GM15510 (cell line): Measurements from ENCODE around the gene RAB27B.

ENCODE experiments used
- POLR2A ChIP-seq: IDR thresholded peaks from 3 replicates; pipeline ENCODE4 v1.6.1; 2011; ENCODE audit warnings: borderline replicate concordance; ENCODE audit not compliant: insufficient read length; ENCODE audit errors: extremely low read depth

Gene RAB27B

GRCh38 chr18:54878159-54878622 is 49.9 kb downstream of the RAB27B start:
- TF ChIP-seq POLR2A, result no peak

GRCh38 chr18:54878659-54879358 is 50.5 kb downstream of the RAB27B start:
- no peak for TF ChIP-seq POLR2A

DNA sequence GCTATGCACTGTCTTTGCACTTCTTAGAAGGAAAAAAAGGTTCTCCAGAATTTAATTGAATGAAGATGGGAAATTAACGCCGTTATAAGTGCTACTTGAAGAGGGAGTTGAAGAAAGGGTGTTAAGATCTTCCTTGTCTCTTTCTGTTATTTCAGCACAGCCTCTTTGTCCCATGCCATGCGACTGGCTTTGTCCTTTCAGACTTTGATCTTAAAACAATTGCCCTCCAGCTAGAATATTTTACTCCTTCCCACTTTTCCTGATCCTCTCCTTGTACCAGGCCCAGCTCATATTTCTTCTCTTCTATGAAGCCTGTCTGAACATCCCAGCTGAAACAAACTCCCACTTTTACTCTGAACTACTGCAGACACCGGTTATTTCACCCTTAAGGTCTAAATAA is 51.4 kb downstream of the RAB27B start:
- TF ChIP-seq POLR2A, result no peak

GRCh38 chr18:54880395-54881105 is 52.3 kb downstream of the RAB27B start:
- TF ChIP-seq POLR2A, result no peak

DNA sequence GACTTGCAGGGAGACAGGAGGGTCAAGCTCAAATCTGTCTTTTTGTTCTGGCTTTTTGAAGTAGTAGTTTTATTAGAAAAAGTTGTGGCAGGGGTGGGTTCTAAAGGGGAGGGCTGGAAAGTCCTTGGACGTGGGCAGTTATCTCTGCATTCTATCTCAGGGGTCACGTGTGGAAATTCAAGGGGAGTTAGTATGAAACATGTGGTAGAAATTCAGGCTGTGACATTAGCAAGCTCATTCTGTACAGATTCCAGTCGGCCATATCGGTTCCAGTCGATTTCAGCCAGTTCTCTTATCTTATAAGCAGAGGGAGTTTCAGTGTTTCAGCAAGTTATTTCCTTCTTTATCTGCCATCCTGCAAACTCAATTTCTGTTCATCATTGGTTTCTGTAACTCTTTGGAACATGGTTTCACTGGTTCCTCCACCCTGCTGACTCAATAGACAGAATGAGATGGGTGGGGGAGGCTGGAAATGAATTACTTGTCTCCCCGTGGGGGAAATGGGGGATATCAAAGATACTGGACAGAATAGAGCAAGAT is 53.0 kb downstream of the RAB27B start:
- TF ChIP-seq POLR2A, result no peak

- no peak for TF ChIP-seq POLR2A
These were observed 54.0 kb downstream of the RAB27B start for GRCh38 chr18:54882318-54882717.

GRCh38 chr18:54883816-54884604 is 55.7 kb downstream of the RAB27B start:
- no peak for TF ChIP-seq POLR2A

GRCh38 chr18:54888378-54888777 is 60.1 kb downstream of the RAB27B start:
- TF ChIP-seq POLR2A, result no peak

GRCh38 chr18:54888933-54889332 is 60.7 kb downstream of the RAB27B start:
- no peak for TF ChIP-seq POLR2A

DNA sequence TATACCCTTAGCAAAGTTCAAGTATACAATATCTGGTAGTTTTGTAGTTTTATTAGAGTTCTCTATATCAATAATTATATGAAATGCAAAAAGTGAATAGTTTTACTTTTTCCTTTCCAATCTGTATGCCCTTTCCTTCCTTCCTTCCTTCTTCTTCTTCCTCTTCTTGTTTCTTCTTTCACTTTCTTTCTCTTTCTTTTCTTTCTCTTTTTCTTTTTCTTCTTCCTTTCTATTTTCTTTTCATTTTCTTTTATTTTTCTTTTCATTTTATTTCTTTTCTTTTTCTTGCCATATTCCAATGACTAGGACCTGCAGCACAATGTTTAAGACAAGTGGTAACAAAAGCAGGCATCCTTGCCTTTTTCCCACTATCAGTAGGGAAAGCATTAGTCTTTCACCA is 71.2 kb downstream of the RAB27B start:
- TF ChIP-seq POLR2A, result no peak

- TF ChIP-seq POLR2A, result no peak
These were observed 72.0 kb downstream of the RAB27B start for GRCh38 chr18:54900290-54900689.

DNA sequence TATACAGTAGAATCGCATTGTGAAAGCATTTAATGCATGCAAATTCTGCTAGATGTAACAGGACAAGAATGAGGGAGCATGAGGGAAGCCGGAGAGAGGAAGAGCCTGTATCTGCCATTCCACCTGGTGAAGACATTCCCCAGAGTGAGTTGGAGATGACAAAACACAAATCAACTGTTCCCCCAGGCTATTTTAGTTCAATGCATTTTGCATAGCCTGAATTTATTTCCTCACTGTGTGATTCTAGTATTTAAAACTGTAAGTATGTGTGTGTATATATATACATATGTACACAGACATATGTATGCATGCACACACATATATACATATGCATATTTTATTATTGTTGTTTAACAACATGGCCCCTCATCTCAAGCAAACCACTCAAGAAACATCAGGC is 76.3 kb downstream of the RAB27B start:
- no peak for TF ChIP-seq POLR2A

DNA sequence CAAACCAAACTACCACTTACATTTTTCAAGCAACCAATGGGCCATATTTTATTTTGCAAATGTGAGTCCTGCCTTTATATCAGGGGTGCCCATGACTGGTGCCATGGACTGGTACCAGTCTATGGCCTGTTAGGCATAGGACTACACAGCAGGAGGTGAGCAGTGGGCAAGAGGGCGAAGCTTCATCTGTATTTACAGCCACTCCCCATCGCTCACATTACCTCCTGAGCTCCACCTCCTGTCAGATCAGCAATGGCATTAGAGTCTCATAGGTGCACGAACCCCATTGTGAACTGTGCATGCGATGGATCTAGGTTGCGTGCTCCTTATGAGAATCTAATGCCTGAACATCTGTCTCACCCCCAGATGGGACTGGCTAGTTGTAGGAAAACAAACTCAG is 77.4 kb downstream of the RAB27B start:
- TF ChIP-seq POLR2A, result no peak

DNA sequence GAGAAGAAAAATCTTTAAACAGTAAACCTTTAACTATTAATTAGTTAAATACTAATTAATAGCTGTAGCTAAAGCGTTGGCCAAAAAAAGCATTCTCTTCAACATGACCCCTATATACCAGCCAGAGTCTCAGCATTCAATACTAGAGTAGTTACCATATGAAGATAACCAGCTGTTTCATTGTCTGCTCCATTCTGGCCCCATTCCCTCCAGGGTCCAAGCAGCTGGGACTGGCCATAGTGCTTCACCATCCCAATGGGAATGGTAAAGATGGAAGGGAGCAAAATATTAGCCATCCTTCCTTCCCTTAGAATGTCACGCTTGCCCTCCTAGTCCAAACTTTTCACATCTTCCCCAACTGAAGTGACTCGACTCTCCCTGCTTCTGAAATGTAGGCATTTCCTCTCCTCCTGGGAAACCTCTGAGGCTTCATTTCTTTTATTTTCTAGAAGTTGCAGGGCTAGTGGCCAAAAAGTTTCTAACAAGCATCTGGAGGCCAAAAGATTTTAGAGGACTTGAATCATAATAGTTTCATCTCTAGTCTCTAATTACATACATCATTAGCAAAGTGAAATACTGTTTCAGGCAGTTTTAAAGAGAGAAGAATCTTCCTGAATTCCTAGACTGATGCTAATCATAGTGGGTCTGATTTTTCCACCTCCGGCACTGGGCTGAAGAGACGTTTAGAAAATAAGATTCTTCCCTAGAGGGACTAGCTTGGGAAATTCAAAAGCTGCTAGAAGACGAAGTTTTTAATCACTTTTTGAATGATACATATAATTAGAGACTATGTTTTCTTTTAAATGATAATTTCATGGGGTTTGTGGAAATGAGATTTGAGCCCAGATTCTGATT is 78.3 kb downstream of the RAB27B start:
- TF ChIP-seq POLR2A, result no peak
